DND-41 (cell line): ENCODE results near the gene CD164L2.

Experiments
- CTCF ChIP-seq: IDR thresholded peaks from 2 replicates; pipeline ENCODE4 v1.5.1; 2012; ENCODE audit warnings: borderline replicate concordance, low read length, moderate library complexity, mild to moderate bottlenecking; ENCODE audit not compliant: poor library complexity, severe bottlenecking; ENCODE audit errors: extremely low read depth
- EZH2 ChIP-seq: IDR thresholded peaks from 3 replicates; pipeline ENCODE4 v1.6.1; 2012; ENCODE audit warnings: borderline replicate concordance, low read depth, mild to moderate bottlenecking, moderate library complexity, low read length, inconsistent platforms; ENCODE audit not compliant: severe bottlenecking

DNA sequence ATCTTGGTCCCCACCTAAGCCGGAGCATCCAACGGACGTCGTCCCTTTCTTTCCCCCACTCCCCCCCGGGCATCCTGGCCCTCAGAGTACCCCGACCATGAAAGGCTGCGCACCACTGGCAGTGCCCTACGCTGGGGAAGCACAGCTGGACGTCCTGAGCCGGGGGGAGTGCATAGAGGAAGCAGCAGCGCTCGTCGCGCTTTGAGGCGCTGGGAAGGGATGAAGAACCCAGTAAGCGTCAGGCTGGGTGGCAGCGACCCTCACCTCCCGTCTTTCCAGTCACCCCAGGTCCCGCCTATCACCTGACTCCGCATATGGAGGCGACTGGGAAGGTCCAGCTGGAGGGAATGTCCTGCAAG, 22.1 kb downstream of the CD164L2 start:
- no peak for TF ChIP-seq CTCF
- no peak for TF ChIP-seq EZH2
